A673 (cell line): ENCODE results near the gene SPSB4. TPM values are rescaled to one million over a fixed set of nuclear protein-coding genes. Genes with fewer than 3 reads are reported as not detected.

Experiments used
- BruUV-seq: library from RNA; stranded (reverse); fragments of 400-500 nt; replicated peaks from 2 replicates; lab custom pipeline; 2021; lab: Mats Ljungman, UMichigan
- CTCF ChIA-PET: fragments of 300-600 bp; sonication (Branson Sonifier 250); formaldehyde crosslinking; loops from one replicate; lab custom pipeline; 2022; ENCODE audit warnings: antibody characterized with exemption; lab: Charles Lee
- POLR2A ChIA-PET: fragments of 300-600 bp; sonication (Branson Sonifier 250); formaldehyde crosslinking; loops from one replicate; lab custom pipeline; 2022; ENCODE audit warnings: antibody characterized with exemption; ENCODE audit not compliant: low non-redundant PET; lab: Charles Lee
- DNase-seq: peaks from one replicate; pipeline ENCODE4 v3.0.0-alpha.2; 2015; ENCODE audit warnings: low spot score
- H3K27ac ChIP-seq: fragments of 200-600 bp; sonication (generic); 2 replicates; pipeline ENCODE4 v1.5.1; 2016; ENCODE audit warnings: mixed run types, low read depth, mild to moderate bottlenecking, mixed read lengths, antibody characterized with exemption, low read length; ENCODE audit not compliant: poor library complexity, severe bottlenecking
- H3K27me3 ChIP-seq: fragments of 200-600 bp; sonication (generic); replicated peaks from 2 replicates; pipeline ENCODE4 v1.6.1; 2017; ENCODE audit warnings: mixed run types, low read depth, mild to moderate bottlenecking, mixed read lengths, antibody characterized with exemption, low read length; ENCODE audit not compliant: insufficient read depth, poor library complexity
- H3K36me3 ChIP-seq: fragments of 200-600 bp; sonication (generic); 2 replicates; pipeline ENCODE4 v1.6.1; 2016; ENCODE audit warnings: mixed run types, mild to moderate bottlenecking, mixed read lengths, antibody characterized with exemption, low read length; ENCODE audit not compliant: insufficient read depth, poor library complexity, severe bottlenecking
- H3K4me1 ChIP-seq: fragments of 200-600 bp; sonication (generic); 2 replicates; pipeline ENCODE4 v1.6.1; 2017; ENCODE audit warnings: mixed run types, mild to moderate bottlenecking, mixed read lengths, antibody characterized with exemption, low read length; ENCODE audit not compliant: insufficient read depth, poor library complexity, severe bottlenecking
- H3K4me3 ChIP-seq: fragments of 200-600 bp; sonication (generic); 2 replicates; pipeline ENCODE4 v1.5.1; 2016; ENCODE audit warnings: low read depth, mixed run types, mild to moderate bottlenecking, mixed read lengths, low read length; ENCODE audit not compliant: poor library complexity, severe bottlenecking
- H3K9me3 ChIP-seq: fragments of 200-600 bp; sonication (generic); 2 replicates; pipeline ENCODE4 v1.6.1; 2016; ENCODE audit warnings: mixed run types, low read depth, mild to moderate bottlenecking, mixed read lengths, antibody characterized with exemption, low read length; ENCODE audit not compliant: poor library complexity, severe bottlenecking
- CTCF ChIP-seq: fragments of 300-800, 200-600 bp; sonication (generic); conservative IDR thresholded peaks from 2 replicates; pipeline ENCODE4 v1.5.1; 2017; ENCODE audit warnings: low read depth, mild to moderate bottlenecking, antibody characterized with exemption, low read length, moderate library complexity, mixed read lengths
- EZH2 ChIP-seq: fragments of 200-600 bp; sonication (generic); IDR thresholded peaks from 2 replicates; pipeline ENCODE4 v1.6.1; 2017; ENCODE audit warnings: borderline replicate concordance, low read depth, mild to moderate bottlenecking, mixed read lengths, antibody characterized with exemption, low read length; ENCODE audit not compliant: poor library complexity, severe bottlenecking
- intact Hi-C: fragments of 100-400 bp; cut with micrococcal nuclease; formaldehyde crosslinking; loops from one replicate; pipeline ENCODE4 v1.10.0; 2022; ENCODE audit not compliant: unreplicated experiment
- total RNA-seq: library from RNA; stranded (reverse); gene quantifications from 2 replicates; pipeline ENCODE4 v1.2.3, GENCODE V29; 2021

Gene SPSB4
- total RNA-seq, 1 experiment from 2014 or later = 0.39 TPM

GRCh38 chr3:141080431-141080830 is 29.3 kb downstream of the SPSB4 start:
- CTCF ChIA-PET = no interaction called here
- POLR2A ChIA-PET = no interaction called here
- intact Hi-C loops = no loop called here
- Histone ChIP-seq H3K4me3 (no peak overlapping the region), H3K27me3 (no peaks in the 10 kb centered on the region), H3K4me1 (peaks cover 19% of the 10 kb centered on the region), H3K36me3 (no peaks in the 10 kb centered on the region), H3K9me3 (no peaks in the 10 kb centered on the region), H3K27ac (no peak overlapping the region)
- BruUV-seq = no TSS peak
- no peak for DNase-seq
- TF ChIP-seq CTCF (no peak), EZH2 (no peak)

GRCh38 chr3:141081141-141081795 is 30.1 kb downstream of the SPSB4 start:
- intact Hi-C loops = no loop called here
- no peak for DNase-seq
- TF ChIP-seq EZH2 = no peak
- TF ChIP-seq CTCF = no peak
- POLR2A ChIA-PET = no interaction called here
- no peaks in the 10 kb centered on the region for H3K27me3 ChIP-seq
- no peak overlapping the region for H3K4me3 ChIP-seq
- no peaks in the 10 kb centered on the region for H3K36me3 ChIP-seq
- H3K9me3 ChIP-seq = no peaks in the 10 kb centered on the region
- peaks cover 17% of the 10 kb centered on the region for H3K4me1 ChIP-seq
- CTCF ChIA-PET = no interaction called here
- H3K27ac ChIP-seq = no peak overlapping the region
- BruUV-seq = no TSS peak

- H3K27me3 ChIP-seq = no peaks in the 10 kb centered on the region
- POLR2A ChIA-PET = no interaction called here
- CTCF ChIA-PET = no interaction called here
- BruUV-seq = no TSS peak
- intact Hi-C loops = no loop called here
- H3K9me3 ChIP-seq = no peaks in the 10 kb centered on the region
- no peak for DNase-seq
- no peaks in the 10 kb centered on the region for H3K36me3 ChIP-seq
- no peak overlapping the region for H3K27ac ChIP-seq
- H3K4me1 ChIP-seq = peaks cover 9% of the 10 kb centered on the region
- no peak for TF ChIP-seq CTCF
- no peak for TF ChIP-seq EZH2
- no peak overlapping the region for H3K4me3 ChIP-seq
Measured at GRCh38 chr3:141082064-141082463, 30.9 kb downstream of the SPSB4 start.
